ENCODE data around the gene C1orf159.

The C1orf159 gene

GRCh38 chr1:1130206-1131120 lies 14.6 kb upstream of the C1orf159 start:
- DNase-seq: no peak

- DNase-seq: no peak
Measured at GRCh38 chr1:1129381-1129821, 13.5 kb upstream of the C1orf159 start.

GRCh38 chr1:1128454-1129139 lies 12.7 kb upstream of the C1orf159 start:
- no peak for DNase-seq

GRCh38 chr1:1127551-1128451 lies 11.9 kb upstream of the C1orf159 start:
- no peak for DNase-seq

GRCh38 chr1:1125945-1126344 lies 10.1 kb upstream of the C1orf159 start:
- no peak for DNase-seq

- DNase-seq: no peak
Measured at GRCh38 chr1:1124786-1125642, 9.1 kb upstream of the C1orf159 start.

- no peak for DNase-seq
Measured at GRCh38 chr1:1124508-1124785, 8.6 kb upstream of the C1orf159 start.

- DNase-seq: no peak
Measured at GRCh38 chr1:1123581-1124507, 8.0 kb upstream of the C1orf159 start.

GRCh38 chr1:1122981-1123480 lies 7.1 kb upstream of the C1orf159 start:
- no peak for DNase-seq

- DNase-seq: peak; percentile 15
Measured at GRCh38 chr1:1122078-1122811, 6.4 kb upstream of the C1orf159 start.

GRCh38 chr1:1121611-1122077 lies 5.8 kb upstream of the C1orf159 start:
- no peak for DNase-seq

GRCh38 chr1:1120866-1121591 lies 5.1 kb upstream of the C1orf159 start:
- no peak for DNase-seq

- no peak for DNase-seq
Measured at GRCh38 chr1:1120096-1120495, 4.2 kb upstream of the C1orf159 start.

GRCh38 chr1:1119272-1119890 lies 3.5 kb upstream of the C1orf159 start:
- no peak for DNase-seq

- no peak for DNase-seq
Measured at GRCh38 chr1:1118876-1119220, 3.0 kb upstream of the C1orf159 start.

- DNase-seq: no peak
Measured at GRCh38 chr1:1118011-1118875, 2.4 kb upstream of the C1orf159 start.

GRCh38 chr1:1117469-1117831 lies 1.6 kb upstream of the C1orf159 start:
- no peak for DNase-seq
